Uterus (tissue), 2 donors: ENCODE measurements around the gene RAP1GDS1.

ENCODE experiments used
- POLR2A ChIP-seq, 2 donors: fragments of 450-650 bp; IDR thresholded peaks; one replicate each; pipeline ENCODE4 v1.6.1; 2016; ENCODE audit warnings: antibody characterized with exemption in 2 of 2, mild to moderate bottlenecking in 1 of 2, moderate library complexity in 1 of 2
- TF ChIP-seq, protein P1 (sequence below), 4 experiments: fragments of 200-600 bp in 2 of 4; fragments of 450-650 bp in 2 of 4; sonication (generic) in 2 of 4; IDR thresholded peaks; one replicate each; pipeline ENCODE4 v1.5.1; 2016 to 2019; ENCODE audit warnings: antibody characterized with exemption in 4 of 4, mild to moderate bottlenecking in 2 of 4, moderate library complexity in 1 of 4

DNA sequence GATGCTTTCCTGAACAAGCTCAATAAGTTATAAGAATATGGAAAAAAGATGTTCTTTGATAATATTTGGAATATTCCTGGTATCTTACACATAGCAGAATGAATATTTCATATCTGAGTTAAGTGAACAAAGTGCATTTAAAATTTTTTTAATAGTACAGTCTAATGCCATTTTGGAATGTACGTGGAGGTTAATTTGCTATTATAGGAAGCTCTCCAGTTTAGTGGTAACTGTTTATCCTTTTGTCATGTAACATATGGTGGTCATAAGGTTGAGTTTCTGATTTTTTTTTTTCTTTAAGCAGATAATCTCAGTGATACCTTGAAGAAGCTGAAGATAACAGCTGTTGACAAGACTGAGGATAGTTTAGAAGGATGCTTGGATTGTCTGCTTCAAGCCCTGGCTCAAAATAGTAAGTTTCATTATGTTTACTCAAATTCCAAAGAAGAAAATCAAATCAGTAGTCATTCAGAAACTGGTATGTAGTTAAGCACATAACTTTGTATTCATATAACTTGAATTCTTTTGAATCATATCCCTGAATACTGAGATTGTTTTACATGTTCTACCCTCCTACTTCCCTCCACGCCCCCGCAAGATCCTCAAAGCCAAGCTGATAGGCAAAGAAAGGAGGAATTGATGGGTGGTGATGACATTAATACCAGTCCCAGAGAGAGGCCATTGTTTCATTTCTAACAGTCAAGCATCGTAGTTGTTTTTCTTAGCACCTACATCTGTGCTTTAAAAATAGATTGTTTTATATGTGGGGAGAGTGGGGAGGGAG lies 32.1 kb downstream of the RAP1GDS1 start:
- TF ChIP-seq, protein P1, sequence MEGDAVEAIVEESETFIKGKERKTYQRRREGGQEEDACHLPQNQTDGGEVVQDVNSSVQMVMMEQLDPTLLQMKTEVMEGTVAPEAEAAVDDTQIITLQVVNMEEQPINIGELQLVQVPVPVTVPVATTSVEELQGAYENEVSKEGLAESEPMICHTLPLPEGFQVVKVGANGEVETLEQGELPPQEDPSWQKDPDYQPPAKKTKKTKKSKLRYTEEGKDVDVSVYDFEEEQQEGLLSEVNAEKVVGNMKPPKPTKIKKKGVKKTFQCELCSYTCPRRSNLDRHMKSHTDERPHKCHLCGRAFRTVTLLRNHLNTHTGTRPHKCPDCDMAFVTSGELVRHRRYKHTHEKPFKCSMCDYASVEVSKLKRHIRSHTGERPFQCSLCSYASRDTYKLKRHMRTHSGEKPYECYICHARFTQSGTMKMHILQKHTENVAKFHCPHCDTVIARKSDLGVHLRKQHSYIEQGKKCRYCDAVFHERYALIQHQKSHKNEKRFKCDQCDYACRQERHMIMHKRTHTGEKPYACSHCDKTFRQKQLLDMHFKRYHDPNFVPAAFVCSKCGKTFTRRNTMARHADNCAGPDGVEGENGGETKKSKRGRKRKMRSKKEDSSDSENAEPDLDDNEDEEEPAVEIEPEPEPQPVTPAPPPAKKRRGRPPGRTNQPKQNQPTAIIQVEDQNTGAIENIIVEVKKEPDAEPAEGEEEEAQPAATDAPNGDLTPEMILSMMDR (IDR thresholded peaks at IDR 0.05) = no peak
- TF ChIP-seq POLR2A (IDR thresholded peaks at IDR 0.05) = no peak
